GM12801 (cell line): ENCODE data around the gene IRGC.

ENCODE experiments used
- TF ChIP-seq, protein P1 (sequence below): IDR thresholded peaks from one replicate; pipeline ENCODE4 v1.5.1; 2011; ENCODE audit warnings: control low read depth; ENCODE audit not compliant: insufficient read length; ENCODE audit errors: extremely low read depth

Gene IRGC

DNA sequence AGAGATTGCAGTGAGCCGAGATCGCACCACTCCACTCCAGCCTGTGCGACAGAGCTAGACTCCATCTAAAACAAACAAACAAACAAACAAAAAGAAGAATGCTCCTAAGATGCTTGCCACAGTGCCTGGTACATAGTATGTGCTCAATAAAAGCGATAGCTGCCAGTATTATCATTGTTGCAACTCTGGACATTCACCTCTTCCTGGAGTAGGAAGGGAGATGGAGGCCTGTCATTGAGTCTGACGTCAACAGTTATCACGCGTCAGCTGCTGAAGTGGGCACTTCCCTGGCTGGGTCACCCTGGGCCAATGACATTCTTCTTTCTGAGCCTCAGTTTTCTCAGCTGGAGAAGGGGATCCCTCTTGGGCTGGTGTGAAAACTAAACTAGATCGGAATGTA is 41.7 kb upstream of the IRGC start:
- TF ChIP-seq, protein P1, sequence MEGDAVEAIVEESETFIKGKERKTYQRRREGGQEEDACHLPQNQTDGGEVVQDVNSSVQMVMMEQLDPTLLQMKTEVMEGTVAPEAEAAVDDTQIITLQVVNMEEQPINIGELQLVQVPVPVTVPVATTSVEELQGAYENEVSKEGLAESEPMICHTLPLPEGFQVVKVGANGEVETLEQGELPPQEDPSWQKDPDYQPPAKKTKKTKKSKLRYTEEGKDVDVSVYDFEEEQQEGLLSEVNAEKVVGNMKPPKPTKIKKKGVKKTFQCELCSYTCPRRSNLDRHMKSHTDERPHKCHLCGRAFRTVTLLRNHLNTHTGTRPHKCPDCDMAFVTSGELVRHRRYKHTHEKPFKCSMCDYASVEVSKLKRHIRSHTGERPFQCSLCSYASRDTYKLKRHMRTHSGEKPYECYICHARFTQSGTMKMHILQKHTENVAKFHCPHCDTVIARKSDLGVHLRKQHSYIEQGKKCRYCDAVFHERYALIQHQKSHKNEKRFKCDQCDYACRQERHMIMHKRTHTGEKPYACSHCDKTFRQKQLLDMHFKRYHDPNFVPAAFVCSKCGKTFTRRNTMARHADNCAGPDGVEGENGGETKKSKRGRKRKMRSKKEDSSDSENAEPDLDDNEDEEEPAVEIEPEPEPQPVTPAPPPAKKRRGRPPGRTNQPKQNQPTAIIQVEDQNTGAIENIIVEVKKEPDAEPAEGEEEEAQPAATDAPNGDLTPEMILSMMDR = no peak

DNA sequence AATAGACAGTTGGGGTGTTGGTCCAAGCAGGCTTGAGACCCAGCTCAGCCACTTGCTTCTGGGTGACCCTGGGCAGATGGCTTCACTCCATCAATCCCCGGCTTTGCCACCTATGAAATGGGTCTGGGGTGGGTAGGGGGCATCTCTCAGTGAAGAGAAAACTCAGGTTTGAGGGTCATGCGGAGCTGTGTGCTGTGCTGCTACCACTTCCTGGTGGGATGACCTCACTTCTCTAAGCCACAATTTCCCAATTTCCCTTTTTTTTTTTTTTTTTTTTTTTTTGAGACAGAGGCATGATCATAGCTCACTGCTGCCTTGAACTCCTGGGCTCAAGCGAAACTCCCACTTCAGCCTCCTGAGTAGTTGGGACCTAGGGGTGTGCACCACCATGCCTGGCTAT is 41.3 kb upstream of the IRGC start:
- TF ChIP-seq, protein P1 = no peak

DNA sequence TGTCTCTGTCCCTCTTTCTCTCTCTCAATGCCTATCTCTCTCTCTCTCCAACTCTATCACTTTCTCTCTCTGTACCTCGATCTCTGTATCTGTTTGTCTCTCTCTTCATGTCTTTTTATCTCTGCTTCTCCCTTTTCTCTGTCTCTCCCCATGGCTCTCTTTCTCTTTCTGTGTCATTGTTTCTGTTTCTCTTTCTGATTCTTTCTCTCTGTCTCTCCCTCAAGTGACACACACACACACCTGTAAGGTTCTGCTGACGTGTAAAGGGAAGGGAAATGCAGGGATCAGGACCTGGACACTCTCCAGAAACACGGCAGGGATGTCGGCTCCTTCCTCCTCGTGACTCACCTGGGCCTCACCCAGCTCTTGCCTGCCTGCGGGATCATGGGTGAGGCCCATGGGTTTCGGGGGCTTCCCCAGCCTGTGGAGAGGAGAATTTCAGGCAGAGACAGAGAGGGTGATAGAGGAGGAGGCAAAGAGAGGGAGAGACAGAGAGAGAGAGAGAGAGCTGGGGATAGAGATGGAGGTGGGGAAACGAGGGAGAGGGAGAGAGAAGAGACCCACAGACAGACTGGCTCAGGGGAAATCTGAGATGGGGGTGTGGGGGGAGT is 40.5 kb upstream of the IRGC start:
- TF ChIP-seq, protein P1 = no peak

DNA sequence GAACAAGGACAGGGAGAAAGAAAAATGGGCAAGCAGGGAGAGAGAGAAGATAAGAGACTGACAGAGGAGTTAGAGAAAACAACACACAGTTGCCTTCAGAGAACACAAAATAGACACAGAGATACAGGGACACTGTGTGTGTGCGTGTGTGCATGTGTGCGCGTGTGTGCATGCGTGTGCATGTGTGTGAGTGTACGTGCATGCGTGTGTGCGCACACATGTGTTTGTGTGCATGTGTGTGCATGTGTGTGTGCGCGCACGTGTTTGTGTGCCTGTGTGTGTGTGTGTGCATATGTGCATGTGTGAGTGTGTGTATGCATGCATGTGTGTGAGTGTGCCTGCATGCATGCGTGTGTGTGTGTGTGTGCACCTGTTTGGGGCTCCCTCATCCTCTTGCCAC is 40.0 kb upstream of the IRGC start:
- TF ChIP-seq, protein P1 = no peak

DNA sequence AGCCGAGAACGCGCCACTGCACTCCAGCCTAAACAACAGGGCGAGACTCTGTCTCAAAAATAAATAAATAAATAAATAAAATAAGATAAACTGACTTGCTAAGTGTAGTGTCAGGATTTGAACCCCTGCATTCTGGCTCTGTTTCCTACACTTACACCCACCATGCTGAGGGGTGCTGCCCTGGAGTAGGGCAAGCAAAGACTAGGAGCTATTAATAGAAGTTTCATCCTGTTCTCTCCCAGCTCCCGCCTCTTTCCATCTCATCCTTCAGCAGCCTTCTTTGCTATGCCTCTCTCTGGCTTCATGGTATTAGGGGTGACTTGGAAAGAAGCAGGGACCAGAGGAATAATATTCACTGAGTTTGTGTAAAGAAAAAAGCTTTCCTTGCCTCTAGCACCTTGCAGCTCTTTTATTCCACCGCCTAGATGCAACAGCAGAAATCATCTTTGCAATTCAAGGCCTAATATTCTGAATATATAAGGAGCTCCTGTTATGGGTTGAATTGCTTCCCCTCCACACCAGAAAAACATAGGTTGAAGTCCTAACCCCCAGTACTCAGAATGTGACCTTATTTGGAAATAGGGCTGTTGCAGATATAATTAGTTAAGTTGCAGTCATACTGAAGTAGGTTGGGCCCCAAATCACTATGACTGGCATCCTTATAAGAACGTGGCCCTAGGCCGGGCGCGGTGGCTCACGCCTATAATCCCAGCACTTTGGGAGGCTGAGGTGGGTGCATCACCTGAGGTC is 37.2 kb upstream of the IRGC start:
- TF ChIP-seq, protein P1 = no peak

DNA sequence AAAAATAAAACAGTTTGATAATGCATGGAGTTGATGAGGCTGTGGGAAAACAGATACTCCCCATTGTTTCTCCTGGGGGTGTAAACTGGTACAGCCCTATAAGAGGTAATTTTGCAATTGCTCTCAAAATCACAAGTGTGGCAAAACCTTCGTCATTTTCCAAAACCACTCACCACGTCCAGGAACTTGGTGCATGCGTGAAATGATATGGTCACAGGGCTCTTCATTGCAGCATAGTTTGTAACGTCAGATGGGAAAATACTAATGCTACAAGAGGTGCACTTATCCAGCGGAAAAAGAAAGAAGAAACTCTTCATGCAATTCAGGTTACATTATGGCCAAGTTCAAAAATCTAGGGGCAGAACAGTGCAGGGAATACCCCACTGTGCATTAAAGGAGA is 34.1 kb upstream of the IRGC start:
- TF ChIP-seq, protein P1 = no peak

DNA sequence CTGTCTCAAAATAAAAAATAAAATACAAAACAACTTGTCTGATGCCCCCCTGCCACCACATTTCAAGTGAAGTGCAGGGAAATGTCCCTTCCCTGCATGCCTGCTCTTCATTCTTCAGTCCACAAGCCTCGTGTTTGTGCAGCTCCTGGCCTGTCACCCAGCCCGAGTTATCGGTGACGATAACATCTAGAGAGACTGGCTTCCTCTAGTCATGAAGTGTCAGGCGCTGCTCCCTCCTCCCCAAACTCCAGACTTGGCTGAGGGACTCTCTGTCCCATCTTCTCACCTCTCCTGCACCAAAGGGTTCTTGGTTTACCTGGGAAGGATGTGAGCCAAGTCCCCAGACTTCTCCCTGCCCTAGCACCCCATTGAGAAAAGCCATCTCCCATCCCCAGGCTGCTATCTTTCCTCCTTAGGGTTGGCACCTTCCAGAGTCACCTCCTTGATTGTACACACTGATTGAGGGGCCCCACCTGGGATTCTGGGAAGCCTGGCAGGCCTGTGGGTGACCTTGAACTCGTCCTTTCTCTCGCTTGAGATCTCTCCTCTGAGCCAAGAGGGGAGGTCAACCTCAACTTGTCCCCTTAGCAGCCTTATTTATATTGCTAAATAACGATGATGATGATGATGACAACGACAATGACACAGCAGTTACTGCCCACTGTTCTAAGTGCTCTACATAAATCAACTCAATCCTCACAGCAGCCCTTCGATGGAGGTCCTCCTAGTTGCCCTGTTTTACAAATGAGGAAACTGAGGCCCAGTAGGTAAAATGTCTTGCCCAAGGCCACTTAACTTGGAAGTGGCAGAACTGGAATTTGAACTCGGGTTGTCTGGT is 32.8 kb upstream of the IRGC start:
- TF ChIP-seq, protein P1 = no peak
